Endothelial cell of umbilical vein (primary cell): ENCODE results near the gene GCDH.

ENCODE experiments used
- EZH2 ChIP-seq: IDR thresholded peaks from 2 replicates; pipeline ENCODE4 v1.6.1; 2012; ENCODE audit warnings: borderline replicate concordance, low read depth, mild to moderate bottlenecking, moderate library complexity, low read length, inconsistent platforms; ENCODE audit not compliant: severe bottlenecking
- POLR2A ChIP-seq: IDR thresholded peaks from 2 replicates; pipeline ENCODE4 v1.6.1; 2012; ENCODE audit warnings: low read depth, mild to moderate bottlenecking, control low read depth, low read length

DNA sequence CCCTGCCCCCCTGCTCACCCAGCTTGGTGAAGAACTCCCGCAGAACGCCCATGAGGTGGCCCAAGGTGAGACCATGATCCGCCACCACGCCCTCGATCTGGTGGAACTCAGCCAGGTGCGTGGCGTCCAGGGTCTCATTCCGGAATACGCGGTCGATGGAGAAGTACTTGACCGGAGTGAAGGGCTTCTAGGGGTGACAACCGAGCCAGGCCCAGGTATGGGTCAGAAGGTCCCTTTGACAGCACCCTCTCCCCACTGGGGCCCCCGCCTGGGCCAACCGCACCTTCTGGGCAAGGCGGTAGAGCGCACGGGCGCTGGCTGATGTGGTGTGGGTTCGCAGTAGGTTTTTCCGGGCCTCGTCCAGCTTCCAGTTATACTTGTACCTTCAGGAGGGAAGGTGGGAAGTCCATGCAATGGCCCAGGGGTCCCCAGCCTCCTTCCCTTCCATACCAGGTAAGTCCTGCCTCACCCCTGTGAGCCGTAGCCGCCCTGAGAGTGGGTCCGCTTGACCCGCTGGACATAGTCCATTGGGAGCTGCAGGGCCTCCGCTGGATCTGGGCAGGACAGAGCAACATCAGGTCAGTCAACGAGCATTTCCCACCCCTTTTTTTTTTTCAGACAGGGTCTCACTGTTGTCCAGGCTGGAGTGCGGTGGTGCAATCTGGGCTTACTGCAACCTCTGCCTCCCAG is 33.8 kb downstream of the GCDH start:
- TF ChIP-seq POLR2A: no peak
- TF ChIP-seq EZH2: no peak
